Measurements from ENCODE around the gene XPC. TPM values are rescaled to one million over a fixed set of nuclear protein-coding genes. Genes with fewer than 3 reads are reported as not detected.
A peak's percentile ranks its signal among the peaks of the same experiment; 100 is the strongest.

Gene XPC
- polyA plus RNA-seq, 1 experiment, result 36.9 TPM

DNA sequence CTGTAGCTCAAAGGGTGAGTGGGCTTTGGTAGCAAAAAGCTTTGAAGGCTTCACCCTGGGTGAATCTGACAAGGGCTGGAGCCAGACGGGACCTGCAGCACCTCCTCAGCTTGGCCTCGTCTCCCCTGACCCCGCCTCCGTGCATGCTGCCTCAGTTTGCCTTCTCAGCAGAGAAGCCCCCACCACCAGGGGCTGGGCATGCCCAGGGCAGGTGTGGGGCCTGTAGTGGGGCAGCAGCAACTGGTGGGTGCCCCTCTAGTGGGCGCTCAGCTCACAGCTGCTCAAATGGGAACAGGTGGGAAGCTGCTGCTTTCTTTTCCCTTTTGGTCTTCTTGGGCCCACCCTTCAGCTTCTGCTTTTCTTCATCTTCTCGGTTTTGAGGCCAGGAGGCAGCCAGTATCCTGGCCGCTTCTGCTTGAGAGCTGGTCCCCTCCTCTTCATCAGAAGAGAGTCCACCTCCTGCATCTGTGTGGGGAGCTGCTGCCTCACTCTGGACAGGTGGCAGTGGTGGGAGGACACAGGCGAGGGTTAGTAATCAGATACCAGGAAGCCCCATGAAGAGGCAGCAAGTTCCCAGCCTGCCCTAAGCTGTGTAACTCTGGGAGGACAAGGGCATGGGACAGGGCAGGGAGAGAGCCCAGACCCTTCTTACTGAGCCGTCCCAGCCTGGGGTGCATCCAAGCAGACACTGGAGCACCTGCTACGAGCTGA lies 32.6 kb downstream of the XPC start:
- POLR2A ChIA-PET, result interaction anchor here (1.6 kb wide), 1 partner anchor 33 kb away, joined by 4 read pairs; the partner anchor contains the start of genes LSM3 and XPC
- H3K36me3 ChIP-seq (ENCODE audit: control insufficient read depth, insufficient read depth, low read length), result peaks cover 26% of the 10 kb centered on the region

DNA sequence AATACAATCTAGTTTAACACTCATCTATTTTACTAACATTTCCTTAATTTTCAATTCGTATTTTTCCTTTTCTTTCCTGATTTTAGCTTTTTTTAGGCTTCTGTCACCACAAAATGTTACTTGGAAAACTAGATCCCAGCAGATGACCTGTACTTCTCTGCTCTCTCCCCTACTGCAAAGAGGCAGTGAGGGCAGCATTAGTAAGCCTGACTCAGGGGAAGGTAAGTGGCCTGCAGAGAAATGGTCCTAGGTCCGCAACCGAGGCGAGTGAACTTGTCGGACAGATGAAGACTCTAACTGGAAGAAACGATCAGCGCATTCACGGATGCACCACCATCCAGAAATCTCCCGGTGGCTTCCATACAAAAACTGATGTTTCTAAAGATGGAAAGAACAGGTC lies 33.2 kb downstream of the XPC start:
- ChIA-PET POLR2A (interaction anchor here (0.5 to 1.6 kb wide), 2 partner anchors 33 to 111 kb away, joined by 3 to 4 read pairs; partner anchors contain the start of genes LSM3 and XPC), CTCF (interaction anchor here (0.7 to 2.7 kb wide), 5 partner anchors 14 to 58 kb away, joined by 3 to 7 read pairs (median 4); partner anchors contain the start of gene XPC)
- no peak overlapping the region for H3K4me3 ChIP-seq (ENCODE audit: low read depth, low read length)
- TF ChIP-seq, protein P1, sequence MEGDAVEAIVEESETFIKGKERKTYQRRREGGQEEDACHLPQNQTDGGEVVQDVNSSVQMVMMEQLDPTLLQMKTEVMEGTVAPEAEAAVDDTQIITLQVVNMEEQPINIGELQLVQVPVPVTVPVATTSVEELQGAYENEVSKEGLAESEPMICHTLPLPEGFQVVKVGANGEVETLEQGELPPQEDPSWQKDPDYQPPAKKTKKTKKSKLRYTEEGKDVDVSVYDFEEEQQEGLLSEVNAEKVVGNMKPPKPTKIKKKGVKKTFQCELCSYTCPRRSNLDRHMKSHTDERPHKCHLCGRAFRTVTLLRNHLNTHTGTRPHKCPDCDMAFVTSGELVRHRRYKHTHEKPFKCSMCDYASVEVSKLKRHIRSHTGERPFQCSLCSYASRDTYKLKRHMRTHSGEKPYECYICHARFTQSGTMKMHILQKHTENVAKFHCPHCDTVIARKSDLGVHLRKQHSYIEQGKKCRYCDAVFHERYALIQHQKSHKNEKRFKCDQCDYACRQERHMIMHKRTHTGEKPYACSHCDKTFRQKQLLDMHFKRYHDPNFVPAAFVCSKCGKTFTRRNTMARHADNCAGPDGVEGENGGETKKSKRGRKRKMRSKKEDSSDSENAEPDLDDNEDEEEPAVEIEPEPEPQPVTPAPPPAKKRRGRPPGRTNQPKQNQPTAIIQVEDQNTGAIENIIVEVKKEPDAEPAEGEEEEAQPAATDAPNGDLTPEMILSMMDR (IDR thresholded peaks at IDR 0.05; ENCODE audit: insufficient read depth, low read depth, low read length), result no peak
- H3K36me3 ChIP-seq (ENCODE audit: control insufficient read depth, insufficient read depth, low read length), result peaks cover 28% of the 10 kb centered on the region
- no peaks in the 10 kb centered on the region for H3K27me3 ChIP-seq (ENCODE audit: control insufficient read depth, insufficient read depth, low read length)
- DNase-seq (ENCODE audit: low read depth), result no peak

More for the DNA sequence above, 32.6 kb downstream of the XPC start:
- Histone ChIP-seq H3K27me3 (ENCODE audit: control insufficient read depth, insufficient read depth, low read length) (no peaks in the 10 kb centered on the region), H3K4me3 (ENCODE audit: low read depth, low read length) (no peak overlapping the region)
- CTCF ChIA-PET, result interaction anchor here (1.2 to 2.7 kb wide), 5 partner anchors 15 to 57 kb away, joined by 3 to 7 read pairs (median 4); partner anchors contain the start of gene XPC
- no peak for DNase-seq (ENCODE audit: low read depth)
- TF ChIP-seq, protein P1 (IDR thresholded peaks at IDR 0.05; ENCODE audit: insufficient read depth, low read depth, low read length), result peak; percentile 8; the same call in 1 of the 2 replicates

DNA sequence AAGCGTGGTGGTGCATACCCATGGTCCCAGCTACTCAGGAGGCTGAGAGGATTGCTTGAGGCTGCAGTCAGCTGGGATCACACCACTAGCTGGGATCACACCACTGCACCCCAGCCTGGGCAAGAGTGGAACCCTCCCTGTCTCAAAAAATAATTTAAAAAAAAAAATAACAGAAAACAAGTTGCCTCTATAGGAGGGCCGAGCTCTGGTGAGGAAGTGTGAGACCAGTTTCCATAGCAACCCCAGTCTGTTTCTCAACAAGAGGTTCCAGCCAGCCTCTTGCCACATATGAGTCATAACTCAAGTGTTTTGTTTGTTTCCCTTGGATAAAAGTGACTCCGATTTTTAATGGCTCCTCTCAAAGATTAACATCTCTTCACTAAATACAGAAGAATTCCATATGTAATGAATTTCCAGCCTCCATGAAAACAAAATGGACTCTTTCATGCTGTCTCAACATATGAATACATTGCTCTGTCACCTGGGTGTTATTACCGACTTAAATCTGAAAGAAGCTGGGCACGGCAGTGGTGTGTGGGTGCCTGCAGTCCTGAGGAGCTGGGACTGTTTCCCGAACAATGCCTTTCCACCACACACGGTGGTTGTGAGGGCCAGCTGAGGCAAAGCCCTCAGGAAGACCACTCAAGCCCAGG lies 33.9 kb downstream of the XPC start:
- no peaks in the 10 kb centered on the region for H3K27me3 ChIP-seq (ENCODE audit: control insufficient read depth, insufficient read depth, low read length)
- H3K4me3 ChIP-seq (ENCODE audit: low read depth, low read length), result no peak overlapping the region
- TF ChIP-seq, protein P1 (IDR thresholded peaks at IDR 0.05; ENCODE audit: insufficient read depth, low read depth, low read length), result no peak
- H3K36me3 ChIP-seq (ENCODE audit: control insufficient read depth, insufficient read depth, low read length), result peaks cover 29% of the 10 kb centered on the region
- ChIA-PET CTCF (interaction anchor here (0.7 to 2.7 kb wide), 5 partner anchors 13 to 59 kb away, joined by 3 to 7 read pairs (median 4); partner anchors contain the start of genes LSM3 and XPC), POLR2A (interaction anchor here (0.5 to 1.6 kb wide), 2 partner anchors 34 to 111 kb away, joined by 3 to 4 read pairs; partner anchors contain the start of genes LSM3 and XPC)
- peak; percentile 99 for DNase-seq (ENCODE audit: low read depth)

GRCh38 chr3:14143271-14144225 lies 34.9 kb downstream of the XPC start:
- TF ChIP-seq, protein P1 (IDR thresholded peaks at IDR 0.05; ENCODE audit: insufficient read depth, low read depth, low read length), result no peak
- DNase-seq (ENCODE audit: low read depth), result peak; percentile 92
- ChIA-PET CTCF (interaction anchor here (1.0 to 2.7 kb wide), 4 partner anchors 12 to 247 kb away, joined by 3 to 7 read pairs (median 6); partner anchors contain the start of genes LSM3 and XPC), POLR2A (interaction anchor here (0.7 to 1.6 kb wide), 2 partner anchors 35 to 382 kb away, joined by 4 to 9 read pairs; partner anchors contain the start of genes LSM3 and XPC)
- Histone ChIP-seq H3K27me3 (ENCODE audit: control insufficient read depth, insufficient read depth, low read length) (no peaks in the 10 kb centered on the region), H3K36me3 (ENCODE audit: control insufficient read depth, insufficient read depth, low read length) (peaks cover 35% of the 10 kb centered on the region), H3K4me3 (ENCODE audit: low read depth, low read length) (no peak overlapping the region)
